Measurements from ENCODE around the gene CCDC28B. TPM values are rescaled to one million over a fixed set of nuclear protein-coding genes. Genes with fewer than 3 reads are reported as not detected.

The CCDC28B gene
- total and polyA plus RNA-seq, 2 of the 13 experiments (the other 11 are each of a cell fraction or from before 2014, with no cell fraction given), result 2.6 to 3.5 TPM

- TF ChIP-seq ZNF609 (CRISPR knock-in tag; IDR thresholded peaks at IDR 0.05; ENCODE audit: borderline replicate concordance), result no peak
- TF ChIP-seq RAD21 (CRISPR knock-in tag; IDR thresholded peaks at IDR 0.05), result no peak
- TF ChIP-seq FOXA3 (CRISPR knock-in tag; IDR thresholded peaks at IDR 0.05), result no peak
- TF ChIP-seq ZNF441 (CRISPR knock-in tag; IDR thresholded peaks at IDR 0.05; ENCODE audit: borderline replicate concordance), result no peak
- TF ChIP-seq CTCF (CRISPR knock-in tag; IDR thresholded peaks at IDR 0.05), result no peak
- no peak for TF ChIP-seq GPN1 (CRISPR knock-in tag; IDR thresholded peaks at IDR 0.05; ENCODE audit: borderline replicate concordance)
- no peak for TF ChIP-seq ZNF563 (CRISPR knock-in tag; IDR thresholded peaks at IDR 0.05)
- no peak for TF ChIP-seq PLRG1 (conservative IDR thresholded peaks at IDR 0.05)
- TF ChIP-seq NFATC3 (CRISPR knock-in tag; IDR thresholded peaks at IDR 0.05), result no peak
- TF ChIP-seq TBX3 (IDR thresholded peaks at IDR 0.05; ENCODE audit: borderline replicate concordance), result no peak
- no peak for TF ChIP-seq HOXA7 (CRISPR knock-in tag; IDR thresholded peaks at IDR 0.05)
- no peak for TF ChIP-seq ZBTB40 (IDR thresholded peaks at IDR 0.05)
- TF ChIP-seq ZBTB40 (CRISPR knock-in tag; IDR thresholded peaks at IDR 0.05), result peak; percentile 49; the same call in 1 of the 2 replicates
These were observed 50.7 kb downstream of the CCDC28B start, which contains the start of gene LCK (continued) for GRCh38 chr1:32250893-32251716.
